Esophagus squamous epithelium (tissue), 5 donors: ENCODE results near the gene ACTL9. TPM values are rescaled to one million over a fixed set of nuclear protein-coding genes. Genes with fewer than 3 reads are reported as not detected.

Source experiments
- DNase-seq: peaks from one replicate; lab custom pipeline; 2025; lab: John Stamatoyannopoulos, UW
- H3K27ac ChIP-seq, 4 donors: fragments of 200-600 bp; sonication (generic); one replicate each; pipeline ENCODE4 v1.5.1; 2016 to 2019; ENCODE audit warnings: mild to moderate bottlenecking in 1 of 4
- H3K27me3 ChIP-seq, 4 donors: fragments of 200-600 bp; sonication (generic); 1 replicate in 3 of 4; 2 replicates in 1 of 4; pipeline versions ENCODE4 v1.5.1 to v1.6.0; 2017 to 2021; ENCODE audit warnings: antibody characterized with exemption in 1 of 4
- H3K36me3 ChIP-seq, 3 donors: fragments of 200-600 bp; sonication (generic); one replicate each; pipeline ENCODE4 v1.5.1; 2016 to 2019
- H3K4me1 ChIP-seq, 3 donors: fragments of 200-600 bp; sonication (generic); one replicate each; pipeline ENCODE4 v1.5.1; 2017 to 2019
- H3K4me3 ChIP-seq, 4 donors: fragments of 200-600 bp; sonication (generic); 1 replicate in 3 of 4; 2 replicates in 1 of 4; pipeline ENCODE4 v1.5.1; 2016 to 2019; ENCODE audit warnings: mild to moderate bottlenecking in 2 of 4, moderate library complexity in 1 of 4
- H3K9me3 ChIP-seq, 3 donors: fragments of 200-600 bp; sonication (generic); one replicate each; pipeline ENCODE4 v1.5.1; 2016 to 2019
- CTCF ChIP-seq, 6 experiments: fragments of 450-650 bp in 4 of 6; fragments of 200-600 bp in 2 of 6; sonication (generic) in 2 of 6; IDR thresholded peaks; one replicate each; pipeline ENCODE4 v1.5.1; 2016 to 2019; ENCODE audit warnings: antibody characterized with exemption in 6 of 6, mild to moderate bottlenecking in 4 of 6, moderate library complexity in 4 of 6
- POLR2A ChIP-seq, 4 donors: fragments of 450-650 bp; IDR thresholded peaks; one replicate each; pipeline ENCODE4 v1.6.1; 2017; ENCODE audit warnings: antibody characterized with exemption in 4 of 4, mild to moderate bottlenecking in 4 of 4, moderate library complexity in 3 of 4
- WGBS, 2 donors: methylation state at CpG; one replicate each; pipeline ENCODE4 v1.1.5; 2018; 5-methylcytosine and 5-hydroxymethylcytosine counted together
- intact Hi-C: fragments of 100-400 bp; cut with DNase I; formaldehyde crosslinking; loops from one replicate; pipeline ENCODE4 v1.15.0; 2022
- total RNA-seq, 4 donors: library from RNA; depleted of rRNA; stranded (reverse); fragments of >200 nt; gene quantifications; one replicate each; pipeline ENCODE4 v1.1.0, GENCODE V29; 2016
- donor health status: DM: yes; HTN: yes; CAD: no.

The ACTL9 gene
- total RNA-seq, 4 donors from 2014 or later, result not detected

- H3K4me3 ChIP-seq, result no peak overlapping the region
- WGBS, 2 donors, result 21 to 25% methylated on average over 2 to 5 of the region's 5 CpGs
- intact Hi-C loops, result no loop called here
- H3K36me3 ChIP-seq, result no peaks in the 10 kb centered on the region
- TF ChIP-seq CTCF (IDR thresholded peaks at IDR 0.05), result no peak
- no peak for TF ChIP-seq POLR2A (IDR thresholded peaks at IDR 0.05)
- no peaks in the 10 kb centered on the region for H3K9me3 ChIP-seq
- no peaks in the 10 kb centered on the region for H3K4me1 ChIP-seq
- H3K27ac ChIP-seq, result no peak overlapping the region
- H3K27me3 ChIP-seq, result peaks cover 0 to 27% (median 0%) of the 10 kb centered on the region in 4 donors
- no peak for DNase-seq
Measured at GRCh38 chr19:8702350-8702749, 3.8 kb upstream of the ACTL9 start.

GRCh38 chr19:8700956-8701355 is 2.4 kb upstream of the ACTL9 start:
- Histone ChIP-seq H3K27me3 (peaks cover 0 to 39% (median 0%) of the 10 kb centered on the region in 4 donors), H3K36me3 (no peaks in the 10 kb centered on the region), H3K27ac (no peak overlapping the region), H3K4me3 (no peak overlapping the region), H3K9me3 (no peaks in the 10 kb centered on the region), H3K4me1 (no peaks in the 10 kb centered on the region)
- WGBS, 2 donors, result 68 to 71% methylated on average over 2 of the region's 2 CpGs
- TF ChIP-seq CTCF (IDR thresholded peaks at IDR 0.05) (no peak), POLR2A (IDR thresholded peaks at IDR 0.05) (no peak)
- intact Hi-C loops, result no loop called here
- DNase-seq, result no peak

GRCh38 chr19:8699908-8700307 is 1.3 kb upstream of the ACTL9 start:
- no peak overlapping the region for H3K4me3 ChIP-seq
- no peaks in the 10 kb centered on the region for H3K36me3 ChIP-seq
- H3K4me1 ChIP-seq, result no peaks in the 10 kb centered on the region
- no peak for DNase-seq
- no peak for TF ChIP-seq POLR2A (IDR thresholded peaks at IDR 0.05)
- no peak for TF ChIP-seq CTCF (IDR thresholded peaks at IDR 0.05)
- intact Hi-C loops, result no loop called here
- H3K9me3 ChIP-seq, result no peaks in the 10 kb centered on the region
- no peak overlapping the region for H3K27ac ChIP-seq
- peaks cover 0 to 50% (median 0%) of the 10 kb centered on the region in 4 donors for H3K27me3 ChIP-seq

GRCh38 chr19:8697671-8698432 is 743 bp downstream of the ACTL9 start:
- no peaks in the 10 kb centered on the region for H3K9me3 ChIP-seq
- no peak for DNase-seq
- H3K27ac ChIP-seq, result no peak overlapping the region
- H3K27me3 ChIP-seq, result peaks cover 0 to 70% (median 2%) of the 10 kb centered on the region in 4 donors
- no peaks in the 10 kb centered on the region for H3K4me1 ChIP-seq
- no peaks in the 10 kb centered on the region for H3K36me3 ChIP-seq
- H3K4me3 ChIP-seq, result no peak overlapping the region
- TF ChIP-seq CTCF (IDR thresholded peaks at IDR 0.05), result no peak
- TF ChIP-seq POLR2A (IDR thresholded peaks at IDR 0.05), result no peak
- intact Hi-C loops, result no loop called here
- 78% methylated on average over 14 of the region's 60 CpGs; no CpG with 5 or more reads in 1 of the 2 donors for WGBS, 2 donors

GRCh38 chr19:8696993-8697392 is 1.6 kb downstream of the ACTL9 start:
- H3K4me3 ChIP-seq, result no peak overlapping the region
- TF ChIP-seq POLR2A (IDR thresholded peaks at IDR 0.05) (no peak), CTCF (IDR thresholded peaks at IDR 0.05) (no peak)
- H3K9me3 ChIP-seq, result no peaks in the 10 kb centered on the region
- peaks cover 0 to 79% (median 2%) of the 10 kb centered on the region in 4 donors for H3K27me3 ChIP-seq
- DNase-seq, result no peak
- H3K36me3 ChIP-seq, result no peaks in the 10 kb centered on the region
- H3K4me1 ChIP-seq, result no peaks in the 10 kb centered on the region
- no peak overlapping the region for H3K27ac ChIP-seq
- 80% methylated on average over 1 of the region's 1 CpG; no CpG with 5 or more reads in 1 of the 2 donors for WGBS, 2 donors
- intact Hi-C loops, result no loop called here
